ENCODE results near the gene TGFB1. TPM values are rescaled to one million over a fixed set of nuclear protein-coding genes. Genes with fewer than 3 reads are reported as not detected.

The TGFB1 gene
- total and polyA plus RNA-seq, 2 of the 13 experiments (the other 11 are each of a cell fraction or from before 2014, with no cell fraction given) = 4.1 to 5.4 TPM

DNA sequence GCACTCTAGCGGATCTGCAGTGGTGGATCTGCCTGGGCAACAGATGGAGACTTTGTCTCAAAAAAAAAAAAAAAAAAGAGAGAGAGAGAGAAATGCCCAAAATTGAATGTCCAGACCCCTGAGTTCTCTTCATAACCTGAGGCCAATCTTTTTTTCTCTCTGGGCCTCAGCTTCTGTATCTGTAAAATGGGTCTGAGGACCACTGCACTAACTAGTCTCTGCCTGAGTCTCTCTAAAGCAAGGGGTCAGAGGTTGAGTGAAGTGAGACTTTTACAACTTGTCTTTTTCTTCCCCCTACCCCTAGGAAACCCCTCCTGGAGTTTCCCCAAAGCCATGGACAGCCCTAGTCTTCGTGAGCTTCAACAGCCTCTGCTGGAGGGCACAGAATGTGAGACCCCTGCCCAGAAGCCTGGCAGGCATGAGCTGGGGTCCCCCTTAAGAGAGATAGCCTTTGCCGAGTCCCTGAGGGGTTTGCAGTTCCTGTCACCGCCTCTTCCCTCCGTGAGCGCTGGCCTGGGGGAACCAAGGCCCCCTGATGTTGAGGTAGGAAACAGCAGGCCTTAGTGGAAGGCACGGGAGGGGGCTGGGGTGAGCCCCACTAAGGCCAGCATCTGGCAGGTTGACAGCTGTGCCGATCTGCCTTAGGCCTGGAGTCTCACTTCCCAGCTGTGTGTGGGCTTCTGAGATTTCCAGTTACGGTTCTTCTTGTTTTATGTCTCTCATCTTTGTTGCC is 24.4 kb upstream of the TGFB1 start:
- POLR2A ChIA-PET = interaction anchor here (2.5 kb wide), 1 partner anchor 14 kb away, joined by 11 read pairs; the partner anchor contains the start of gene B9D2
- TF ChIP-seq, protein P1, sequence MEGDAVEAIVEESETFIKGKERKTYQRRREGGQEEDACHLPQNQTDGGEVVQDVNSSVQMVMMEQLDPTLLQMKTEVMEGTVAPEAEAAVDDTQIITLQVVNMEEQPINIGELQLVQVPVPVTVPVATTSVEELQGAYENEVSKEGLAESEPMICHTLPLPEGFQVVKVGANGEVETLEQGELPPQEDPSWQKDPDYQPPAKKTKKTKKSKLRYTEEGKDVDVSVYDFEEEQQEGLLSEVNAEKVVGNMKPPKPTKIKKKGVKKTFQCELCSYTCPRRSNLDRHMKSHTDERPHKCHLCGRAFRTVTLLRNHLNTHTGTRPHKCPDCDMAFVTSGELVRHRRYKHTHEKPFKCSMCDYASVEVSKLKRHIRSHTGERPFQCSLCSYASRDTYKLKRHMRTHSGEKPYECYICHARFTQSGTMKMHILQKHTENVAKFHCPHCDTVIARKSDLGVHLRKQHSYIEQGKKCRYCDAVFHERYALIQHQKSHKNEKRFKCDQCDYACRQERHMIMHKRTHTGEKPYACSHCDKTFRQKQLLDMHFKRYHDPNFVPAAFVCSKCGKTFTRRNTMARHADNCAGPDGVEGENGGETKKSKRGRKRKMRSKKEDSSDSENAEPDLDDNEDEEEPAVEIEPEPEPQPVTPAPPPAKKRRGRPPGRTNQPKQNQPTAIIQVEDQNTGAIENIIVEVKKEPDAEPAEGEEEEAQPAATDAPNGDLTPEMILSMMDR (CRISPR knock-in tag; IDR thresholded peaks at IDR 0.05) = no peak; the same call in 1 of the 2 replicates
- TF ChIP-seq JUN (CRISPR knock-in tag; IDR thresholded peaks at IDR 0.05) (no peak), ARID4A (CRISPR knock-in tag; IDR thresholded peaks at IDR 0.05; ENCODE audit: borderline replicate concordance) (0 out of 2 replicates have a peak, but pooled peaks have one; percentile 11), ZNF687 (CRISPR knock-in tag; IDR thresholded peaks at IDR 0.05) (peak; percentile 31; the same call in 1 of the 2 replicates), ZNF225 (CRISPR knock-in tag; IDR thresholded peaks at IDR 0.05) (no peak), ZFX (CRISPR knock-in tag; IDR thresholded peaks at IDR 0.05; ENCODE audit: low read depth) (peak; percentile 17; the same call in 1 of the 2 replicates)
- TF ChIP-seq, protein P2, sequence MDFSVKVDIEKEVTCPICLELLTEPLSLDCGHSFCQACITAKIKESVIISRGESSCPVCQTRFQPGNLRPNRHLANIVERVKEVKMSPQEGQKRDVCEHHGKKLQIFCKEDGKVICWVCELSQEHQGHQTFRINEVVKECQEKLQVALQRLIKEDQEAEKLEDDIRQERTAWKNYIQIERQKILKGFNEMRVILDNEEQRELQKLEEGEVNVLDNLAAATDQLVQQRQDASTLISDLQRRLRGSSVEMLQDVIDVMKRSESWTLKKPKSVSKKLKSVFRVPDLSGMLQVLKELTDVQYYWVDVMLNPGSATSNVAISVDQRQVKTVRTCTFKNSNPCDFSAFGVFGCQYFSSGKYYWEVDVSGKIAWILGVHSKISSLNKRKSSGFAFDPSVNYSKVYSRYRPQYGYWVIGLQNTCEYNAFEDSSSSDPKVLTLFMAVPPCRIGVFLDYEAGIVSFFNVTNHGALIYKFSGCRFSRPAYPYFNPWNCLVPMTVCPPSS (IDR thresholded peaks at IDR 0.05) = no peak

More for the DNA sequence above, 24.4 kb upstream of the TGFB1 start:
- Histone ChIP-seq H3K4me1 (ENCODE audit: insufficient read depth, low read length) (peaks cover 26% of the 10 kb centered on the region), H3K4me3 (replicated peaks in 1 of 3; ENCODE audit: insufficient read depth in 1 of 3, low read depth in 2 of 3, low read length in 3 of 3) (no peak overlapping the region), H3K27ac (ENCODE audit: extremely low read length, insufficient read depth, low read length) (peak overlapping the region; percentile 3), H4K20me1 (ENCODE audit: insufficient read depth, low read length) (no peaks in the 10 kb centered on the region), H3K9me3 (ENCODE audit: low read length) (no peaks in the 10 kb centered on the region), H3K4me2 (ENCODE audit: low read depth, low read length) (peak overlapping the region; percentile 24; the same call in 1 of the 2 replicates), H3K79me2 (ENCODE audit: insufficient read depth, low read length) (no peaks in the 10 kb centered on the region), H3K9ac (ENCODE audit: insufficient read depth, low read depth, low read length) (no peak overlapping the region), H3K36me3 (replicated peaks in 1 of 2; ENCODE audit: control insufficient read depth in 1 of 2, insufficient read depth in 2 of 2, low read length in 2 of 2) (peaks cover 0 to 3% of the 10 kb centered on the region in 2 experiments; a peak in 2 of 5 replicates), H3K27me3 (ENCODE audit: control insufficient read depth in 1 of 2, insufficient read depth in 2 of 2, low read length in 2 of 2) (no peaks in the 10 kb centered on the region), H2AFZ (ENCODE audit: low read length) (no peak overlapping the region)
- in situ Hi-C loops (cut with HindIII; ENCODE audit: extremely low pct_ligation_motif_present, low pct_unique_long_range_greater_than_20kb) (no loop called here), intact Hi-C loops (cut with micrococcal nuclease; ENCODE audit: unreplicated experiment) (no loop called here)
- BruUV-seq (replicated peaks) = no TSS peak
- no peak for FAIRE-seq
- CTCF ChIA-PET (ENCODE audit: low intra/inter-chr PET ratio, low total read pairs) = no interaction called here
- DNase-seq (ENCODE audit: low spot score) = no peak
- peak; percentile 83 for ATAC-seq
- WGBS (ENCODE audit: low lambda C conversion rate) = 64% methylated on average over 5 of the region's 9 CpGs

Measured in HepG2 (cell line).